ENCODE measurements around the gene SRP9. TPM values are rescaled to one million over a fixed set of nuclear protein-coding genes. Genes with fewer than 3 reads are reported as not detected.

SRP9 gene
- total and polyA plus RNA-seq, 12 donors = 144 to 521 (median 293) TPM

DNA sequence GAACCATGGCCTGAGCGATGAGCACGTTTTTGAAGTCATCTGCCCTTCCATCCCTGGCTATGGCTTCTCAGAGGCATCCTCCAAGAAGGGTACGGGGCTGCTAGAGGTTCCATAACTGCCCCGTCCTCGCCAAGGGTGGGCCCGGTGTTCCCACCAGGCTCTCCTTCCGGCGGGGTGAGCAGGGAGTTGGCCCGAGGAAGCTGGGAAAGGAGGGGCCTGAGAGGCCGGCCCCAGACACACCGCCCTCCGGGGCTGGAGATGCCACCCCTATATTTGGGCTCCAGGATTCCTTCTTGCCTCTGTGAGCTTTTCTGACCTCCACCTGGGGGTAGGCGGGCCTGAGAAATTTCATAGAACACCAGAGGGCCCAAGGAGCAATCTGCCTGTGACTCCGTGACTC lies 61.2 kb downstream of the SRP9 start:
- H3K27ac ChIP-seq = peak overlapping the region in 3 of 5 donors; percentile 36 to 60 (median 59)
- no peak for TF ChIP-seq POLR2A (IDR thresholded peaks at IDR 0.05)
- TF ChIP-seq CTCF (IDR thresholded peaks at IDR 0.05) = no peak
- 79 to 84% (median 83%) methylated on average over 5 to 14 of the region's 14 CpGs for WGBS, 4 donors
- DNase-seq = no peak
- H3K4me1 ChIP-seq (replicated peaks in 1 of 2) = peaks cover 17 to 33% of the 10 kb centered on the region in 2 donors
- H3K4me3 ChIP-seq = no peak overlapping the region
- no peaks in the 10 kb centered on the region for H3K27me3 ChIP-seq
- H3K36me3 ChIP-seq (replicated peaks in 1 of 2) = peaks cover 0 to 86% of the 10 kb centered on the region in 2 donors
- intact Hi-C loops (cut with DNase I) = no loop called here
- H3K9me3 ChIP-seq (replicated peaks in 1 of 3) = no peaks in the 10 kb centered on the region

Small RNA genes within 50 kb of the gene (small RNA-seq; reads per million reads assigned to genes)
- 0 reads per million in 2 donors for gene RNU6-1304P

Other genes starting within 250 kb of the SRP9 start
- 100 to 1,000 TPM in 4 of 9 donors, 10 to 100 TPM in 5; 36.7 to 130 (median 81.1) TPM for gene ENAH, start 124.7 kb upstream of the SRP9 start, total RNA-seq
- 100 to 1,000 TPM in 1 of 3 donors, 10 to 100 TPM in 2; 10.0 to 142 (median 51.8) TPM for gene ENAH, start 124.7 kb upstream of the SRP9 start, polyA plus RNA-seq
- 1,000 to 10,000 TPM in 8 of 9 donors, 100 to 1,000 TPM in 1; 251 to 3,548 (median 1,695) TPM for gene EPHX1, start 32.3 kb downstream of the SRP9 start, total RNA-seq
- gene EPHX1, start 32.3 kb downstream of the SRP9 start, polyA plus RNA-seq = 1,000 to 10,000 TPM in 1 of 3 donors, 100 to 1,000 TPM in 2; 337 to 1,831 (median 896) TPM
- gene TMEM63A, start 104.6 kb downstream of the SRP9 start, total RNA-seq = 10 to 100 TPM; 13.9 to 80.4 (median 56.4) TPM
- 10 to 100 TPM; 20.8 to 96.9 (median 48.1) TPM for gene TMEM63A, start 104.6 kb downstream of the SRP9 start, polyA plus RNA-seq
- 1 to 10 TPM in 2 of 9 donors, under 1 TPM in 3, not detected in 4; 0.47 to 1.5 (median 0.67) TPM for gene LEFTY1, start 111.3 kb downstream of the SRP9 start, total RNA-seq
- under 1 TPM in 2 of 3 donors, not detected in 1; 0.15 to 0.27 TPM for gene LEFTY1, start 111.3 kb downstream of the SRP9 start, polyA plus RNA-seq
- 100 to 1,000 TPM in 2 of 9 donors, 10 to 100 TPM in 7; 76.0 to 135 (median 83.0) TPM for gene PYCR2, start 146.4 kb downstream of the SRP9 start, total RNA-seq
- gene PYCR2, start 146.4 kb downstream of the SRP9 start, polyA plus RNA-seq = 100 to 1,000 TPM in 1 of 3 donors, 10 to 100 TPM in 2; 82.5 to 122 (median 85.3) TPM
- 1 to 10 TPM in 3 of 9 donors, under 1 TPM in 5, not detected in 1; 0.38 to 3.4 (median 0.87) TPM for gene LEFTY2, start 163.4 kb downstream of the SRP9 start, total RNA-seq
- gene LEFTY2, start 163.4 kb downstream of the SRP9 start, polyA plus RNA-seq = under 1 TPM; 0.16 to 0.57 (median 0.54) TPM
- gene SDE2, start 221.5 kb downstream of the SRP9 start, total RNA-seq = 10 to 100 TPM; 11.4 to 32.9 (median 18.7) TPM
- gene SDE2, start 221.5 kb downstream of the SRP9 start, polyA plus RNA-seq = 10 to 100 TPM in 1 of 3 donors, 1 to 10 TPM in 2; 4.3 to 20.7 (median 4.9) TPM